ENCODE data around the gene PHF2. TPM values are rescaled to one million over a fixed set of nuclear protein-coding genes. Genes with fewer than 3 reads are reported as not detected.

The PHF2 gene
- total RNA-seq, 2 donors from 2014 or later = 32.4 to 32.9 TPM

DNA sequence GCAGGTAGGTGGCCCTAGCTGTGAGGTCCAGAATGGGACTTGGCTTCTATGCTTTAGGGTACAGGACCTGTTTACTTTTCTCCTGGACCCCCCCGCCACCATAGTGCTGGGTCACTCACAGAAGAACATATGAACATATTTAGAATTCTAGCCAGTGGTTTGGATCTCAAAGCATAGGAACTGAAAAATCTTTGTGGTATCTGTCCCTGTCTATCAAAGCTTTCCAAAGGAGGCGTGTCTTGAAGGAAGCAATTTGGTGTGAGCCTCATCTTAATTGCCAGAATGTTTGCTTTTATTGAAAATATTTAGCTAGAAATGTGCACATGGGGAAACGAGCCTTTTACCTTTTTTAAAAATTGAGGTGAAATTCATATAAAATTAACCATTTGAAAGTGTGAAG, 6.2 kb downstream of the PHF2 start:
- peaks cover 31% of the 10 kb centered on the region for H3K4me1 ChIP-seq (replicated peaks)
- DNase-seq (ENCODE audit: low spot score) = no peak
- no peak overlapping the region for H3K4me3 ChIP-seq
- H3K9me3 ChIP-seq = no peaks in the 10 kb centered on the region
- no peak for TF ChIP-seq POLR2A (IDR thresholded peaks at IDR 0.05)
- TF ChIP-seq, protein P1, sequence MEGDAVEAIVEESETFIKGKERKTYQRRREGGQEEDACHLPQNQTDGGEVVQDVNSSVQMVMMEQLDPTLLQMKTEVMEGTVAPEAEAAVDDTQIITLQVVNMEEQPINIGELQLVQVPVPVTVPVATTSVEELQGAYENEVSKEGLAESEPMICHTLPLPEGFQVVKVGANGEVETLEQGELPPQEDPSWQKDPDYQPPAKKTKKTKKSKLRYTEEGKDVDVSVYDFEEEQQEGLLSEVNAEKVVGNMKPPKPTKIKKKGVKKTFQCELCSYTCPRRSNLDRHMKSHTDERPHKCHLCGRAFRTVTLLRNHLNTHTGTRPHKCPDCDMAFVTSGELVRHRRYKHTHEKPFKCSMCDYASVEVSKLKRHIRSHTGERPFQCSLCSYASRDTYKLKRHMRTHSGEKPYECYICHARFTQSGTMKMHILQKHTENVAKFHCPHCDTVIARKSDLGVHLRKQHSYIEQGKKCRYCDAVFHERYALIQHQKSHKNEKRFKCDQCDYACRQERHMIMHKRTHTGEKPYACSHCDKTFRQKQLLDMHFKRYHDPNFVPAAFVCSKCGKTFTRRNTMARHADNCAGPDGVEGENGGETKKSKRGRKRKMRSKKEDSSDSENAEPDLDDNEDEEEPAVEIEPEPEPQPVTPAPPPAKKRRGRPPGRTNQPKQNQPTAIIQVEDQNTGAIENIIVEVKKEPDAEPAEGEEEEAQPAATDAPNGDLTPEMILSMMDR (IDR thresholded peaks at IDR 0.05) = no peak
- no peak for TF ChIP-seq POLR2AphosphoS5 (IDR thresholded peaks at IDR 0.05)
- WGBS = 77% methylated on average over 3 of the region's 3 CpGs
- intact Hi-C loops (cut with DNase I) = no loop called here
- H3K36me3 ChIP-seq = no peaks in the 10 kb centered on the region
- no peaks in the 10 kb centered on the region for H3K27me3 ChIP-seq (replicated peaks; ENCODE audit: insufficient read depth)
- no peak overlapping the region for H3K27ac ChIP-seq

DNA sequence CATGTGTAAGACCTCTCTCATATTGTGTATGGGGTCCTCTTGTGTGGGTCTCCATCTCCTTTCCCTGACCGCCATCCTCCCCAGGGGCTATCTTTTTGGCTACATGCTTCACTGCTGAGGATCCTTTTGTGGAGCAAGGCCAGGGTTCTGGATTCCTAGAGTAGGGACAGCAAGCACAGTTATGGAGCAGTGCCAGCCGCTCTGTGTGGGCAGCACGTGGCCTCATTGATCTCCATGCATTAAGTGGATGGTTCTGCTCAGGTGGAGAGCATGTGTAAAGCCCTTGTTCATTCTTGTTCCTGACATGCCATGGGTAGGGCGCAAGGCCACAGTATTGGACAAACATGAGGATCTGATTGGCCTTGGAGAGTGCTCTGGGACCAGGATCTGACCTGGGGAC, 8.9 kb downstream of the PHF2 start:
- H3K9me3 ChIP-seq = no peaks in the 10 kb centered on the region
- intact Hi-C loops (cut with DNase I) = no loop called here
- no peak for DNase-seq (ENCODE audit: low spot score)
- H3K27me3 ChIP-seq (replicated peaks; ENCODE audit: insufficient read depth) = no peaks in the 10 kb centered on the region
- H3K4me1 ChIP-seq (replicated peaks) = peaks cover 10% of the 10 kb centered on the region
- H3K36me3 ChIP-seq = no peaks in the 10 kb centered on the region
- H3K4me3 ChIP-seq = no peak overlapping the region
- 96% methylated on average over 4 of the region's 4 CpGs for WGBS
- TF ChIP-seq, protein P1 (IDR thresholded peaks at IDR 0.05) = no peak
- TF ChIP-seq POLR2AphosphoS5 (IDR thresholded peaks at IDR 0.05) (no peak), POLR2A (IDR thresholded peaks at IDR 0.05) (no peak)
- no peak overlapping the region for H3K27ac ChIP-seq

DNA sequence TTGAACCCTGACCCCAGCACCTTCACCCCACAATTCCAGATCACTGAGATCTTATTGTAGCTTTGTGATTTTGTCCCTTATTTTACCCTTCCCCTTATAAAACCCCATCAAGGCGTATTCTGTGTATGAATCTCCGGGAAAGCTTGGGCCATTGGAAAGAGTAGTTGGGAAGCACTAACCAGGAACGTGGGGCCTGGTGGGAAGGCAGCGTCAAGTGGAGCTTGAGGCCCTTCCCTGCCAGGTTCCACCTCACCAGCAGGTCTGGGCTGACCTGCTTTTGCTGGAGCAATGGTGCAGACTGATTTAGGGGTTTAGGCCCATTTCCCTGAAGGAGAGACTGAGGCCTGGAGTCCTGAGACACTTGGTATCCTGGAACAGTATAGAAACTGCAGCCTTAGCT, 9.3 kb downstream of the PHF2 start:
- TF ChIP-seq POLR2AphosphoS5 (IDR thresholded peaks at IDR 0.05) = no peak
- TF ChIP-seq POLR2A (IDR thresholded peaks at IDR 0.05) = no peak
- TF ChIP-seq, protein P1 (IDR thresholded peaks at IDR 0.05) = no peak
- H3K36me3 ChIP-seq = no peaks in the 10 kb centered on the region
- H3K4me3 ChIP-seq = no peak overlapping the region
- WGBS = 71% methylated on average over 4 of the region's 4 CpGs
- H3K27ac ChIP-seq = no peak overlapping the region
- DNase-seq (ENCODE audit: low spot score) = no peak
- peaks cover 6% of the 10 kb centered on the region for H3K4me1 ChIP-seq (replicated peaks)
- intact Hi-C loops (cut with DNase I) = no loop called here
- no peaks in the 10 kb centered on the region for H3K9me3 ChIP-seq
- H3K27me3 ChIP-seq (replicated peaks; ENCODE audit: insufficient read depth) = no peaks in the 10 kb centered on the region

DNA sequence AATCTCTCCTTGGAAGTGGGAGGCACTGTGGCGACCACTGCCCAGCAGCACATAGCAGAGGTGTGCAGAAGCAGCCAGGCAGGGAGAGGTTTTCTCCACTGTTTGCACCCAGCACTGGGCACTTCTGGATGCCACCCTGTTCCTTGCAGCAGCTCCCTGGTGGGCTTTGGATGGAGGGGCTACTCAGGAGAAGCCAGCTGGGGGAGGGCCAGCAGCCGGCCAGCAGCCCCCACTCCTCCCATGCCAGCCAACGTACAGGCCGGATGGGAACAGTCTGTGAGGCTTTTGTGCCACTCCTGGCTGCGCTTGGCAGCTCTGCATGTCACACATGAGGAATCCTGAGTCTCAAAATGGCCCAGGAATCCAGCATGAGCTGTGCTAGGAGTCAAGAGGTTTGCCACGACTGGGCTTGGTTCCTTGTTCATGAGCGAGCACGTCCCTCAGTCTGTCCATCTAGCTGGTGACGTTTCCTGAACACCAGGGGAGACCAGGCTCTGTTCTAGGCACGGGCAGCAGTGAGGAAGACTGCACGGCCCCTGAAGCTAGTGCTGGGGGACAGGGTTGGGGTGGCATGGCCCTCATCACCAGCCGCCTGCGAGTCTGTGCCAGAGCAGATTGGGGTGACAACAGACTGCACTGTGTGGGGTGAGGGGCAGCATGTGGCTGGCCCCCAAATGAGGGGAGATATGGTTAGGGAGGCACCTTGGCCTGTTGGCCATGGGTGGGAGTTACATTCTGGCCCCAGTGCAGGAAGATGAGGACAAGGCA, 10.1 kb downstream of the PHF2 start:
- no peak for DNase-seq (ENCODE audit: low spot score)
- no peak overlapping the region for H3K27ac ChIP-seq
- H3K27me3 ChIP-seq (replicated peaks; ENCODE audit: insufficient read depth) = no peaks in the 10 kb centered on the region
- no peaks in the 10 kb centered on the region for H3K9me3 ChIP-seq
- H3K36me3 ChIP-seq = no peaks in the 10 kb centered on the region
- 75% methylated on average over 13 of the region's 13 CpGs for WGBS
- H3K4me1 ChIP-seq (replicated peaks) = peaks cover under 1% of the 10 kb centered on the region
- H3K4me3 ChIP-seq = no peak overlapping the region
- intact Hi-C loops (cut with DNase I) = no loop called here
- TF ChIP-seq POLR2A (IDR thresholded peaks at IDR 0.05) = no peak
- TF ChIP-seq, protein P1 (IDR thresholded peaks at IDR 0.05) = no peak
- no peak for TF ChIP-seq POLR2AphosphoS5 (IDR thresholded peaks at IDR 0.05)

DNA sequence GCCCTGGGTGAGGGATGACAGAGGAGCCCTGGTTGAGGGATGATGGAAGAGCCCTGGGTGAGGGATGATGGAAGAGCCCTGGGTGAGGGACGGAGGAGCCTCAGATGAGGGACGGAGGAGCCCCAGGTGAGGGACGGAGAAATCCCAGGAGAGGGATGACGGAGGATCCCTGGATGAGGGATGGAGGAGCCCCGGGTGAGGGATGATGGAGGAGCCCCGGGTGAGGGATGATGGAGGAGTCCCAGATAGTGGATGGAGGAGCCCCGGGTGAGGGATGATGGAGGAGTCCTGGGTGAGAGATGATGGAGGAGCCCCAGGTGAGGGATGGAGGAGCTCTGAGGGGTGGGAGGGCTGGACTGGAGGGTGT, 10.9 kb downstream of the PHF2 start:
- intact Hi-C loops (cut with DNase I) = no loop called here
- no peaks in the 10 kb centered on the region for H3K9me3 ChIP-seq
- H3K27ac ChIP-seq = no peak overlapping the region
- no peak for DNase-seq (ENCODE audit: low spot score)
- H3K4me1 ChIP-seq (replicated peaks) = no peaks in the 10 kb centered on the region
- H3K4me3 ChIP-seq = no peak overlapping the region
- H3K27me3 ChIP-seq (replicated peaks; ENCODE audit: insufficient read depth) = no peaks in the 10 kb centered on the region
- TF ChIP-seq POLR2A (IDR thresholded peaks at IDR 0.05) (no peak), POLR2AphosphoS5 (IDR thresholded peaks at IDR 0.05) (no peak)
- TF ChIP-seq, protein P1 (IDR thresholded peaks at IDR 0.05) = no peak
- H3K36me3 ChIP-seq = no peaks in the 10 kb centered on the region
- 91% methylated on average over 7 of the region's 7 CpGs for WGBS
